NCI-H128 (cell line): ENCODE results near the gene KSR1.

Source experiments
- DNase-seq: peaks from one replicate; lab custom pipeline; 2025; ENCODE audit not compliant: unreplicated experiment; lab: John Stamatoyannopoulos, UW

The KSR1 gene

DNA sequence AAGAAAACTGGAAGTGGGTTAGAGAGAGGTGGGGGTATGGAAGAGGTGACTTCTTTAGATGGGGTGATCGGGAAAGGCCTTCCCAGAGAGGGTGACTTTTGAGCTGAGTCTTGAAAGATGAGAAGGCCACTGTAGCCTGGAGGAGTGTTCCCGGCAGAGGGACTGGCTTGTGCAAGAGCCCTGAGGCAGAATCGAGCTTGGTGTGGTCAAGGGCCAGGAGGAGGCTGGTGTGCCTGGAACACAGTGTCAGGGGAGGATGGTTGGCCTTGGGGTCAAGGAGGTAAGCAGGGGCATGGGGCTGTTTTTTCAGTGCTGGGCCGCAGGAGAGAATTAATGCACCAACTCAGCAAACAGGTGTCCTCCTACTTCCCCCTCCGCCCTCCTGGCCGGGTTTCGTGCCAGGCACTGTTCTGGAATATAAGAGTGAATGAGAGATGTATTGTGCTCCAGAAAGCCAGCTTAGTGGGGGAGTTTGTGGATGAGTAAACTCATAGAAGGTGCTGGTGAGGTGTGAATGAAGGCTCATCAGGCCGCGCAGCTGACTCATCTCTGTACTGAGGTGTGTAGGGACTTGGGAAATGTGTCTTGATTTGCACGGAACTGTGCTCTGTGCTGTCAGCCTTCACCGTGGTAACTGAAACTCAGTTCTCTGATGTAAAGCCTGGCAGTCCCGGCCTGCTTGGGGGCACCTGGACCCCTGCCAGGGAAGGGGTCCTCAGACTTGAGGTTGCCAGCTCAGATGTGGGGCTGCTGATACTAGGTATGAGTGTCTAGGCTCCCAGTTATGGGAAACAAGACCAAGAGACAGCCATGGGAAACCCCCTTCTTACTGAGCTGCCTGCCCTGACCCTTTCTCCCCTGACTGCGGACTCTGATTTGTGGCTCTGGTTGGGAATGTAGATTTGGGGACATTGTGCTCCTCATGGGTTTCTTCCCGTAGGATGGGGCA, 15.3 kb downstream of the KSR1 start:
- DNase-seq: no peak

DNA sequence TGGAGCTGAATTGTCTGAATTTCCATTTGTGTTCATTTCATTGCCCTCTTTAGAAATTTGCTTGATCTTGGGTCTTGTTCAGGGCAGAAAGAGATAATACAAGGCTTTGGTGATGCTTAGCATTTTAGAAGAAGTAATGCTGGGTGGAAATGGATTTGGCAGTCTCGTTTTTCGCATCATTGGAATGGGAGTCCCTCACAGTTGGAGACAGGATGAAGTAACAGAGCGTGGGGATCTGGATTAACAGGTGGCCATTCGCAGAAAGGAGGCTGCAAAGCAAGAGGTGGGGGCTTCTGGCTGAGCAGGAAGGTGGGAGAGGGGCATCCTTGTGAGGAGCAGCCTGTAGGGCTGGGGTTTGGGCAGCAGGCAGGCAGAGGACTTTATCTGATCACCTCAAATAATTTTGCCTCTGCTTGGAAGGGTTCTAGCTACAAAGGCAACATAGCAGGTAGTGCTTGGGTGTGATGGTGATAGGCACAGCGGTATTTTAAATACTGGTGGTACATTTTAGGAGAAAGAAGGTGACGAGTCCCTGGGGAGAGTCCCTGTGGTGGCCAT, 17.0 kb downstream of the KSR1 start:
- DNase-seq: no peak

DNA sequence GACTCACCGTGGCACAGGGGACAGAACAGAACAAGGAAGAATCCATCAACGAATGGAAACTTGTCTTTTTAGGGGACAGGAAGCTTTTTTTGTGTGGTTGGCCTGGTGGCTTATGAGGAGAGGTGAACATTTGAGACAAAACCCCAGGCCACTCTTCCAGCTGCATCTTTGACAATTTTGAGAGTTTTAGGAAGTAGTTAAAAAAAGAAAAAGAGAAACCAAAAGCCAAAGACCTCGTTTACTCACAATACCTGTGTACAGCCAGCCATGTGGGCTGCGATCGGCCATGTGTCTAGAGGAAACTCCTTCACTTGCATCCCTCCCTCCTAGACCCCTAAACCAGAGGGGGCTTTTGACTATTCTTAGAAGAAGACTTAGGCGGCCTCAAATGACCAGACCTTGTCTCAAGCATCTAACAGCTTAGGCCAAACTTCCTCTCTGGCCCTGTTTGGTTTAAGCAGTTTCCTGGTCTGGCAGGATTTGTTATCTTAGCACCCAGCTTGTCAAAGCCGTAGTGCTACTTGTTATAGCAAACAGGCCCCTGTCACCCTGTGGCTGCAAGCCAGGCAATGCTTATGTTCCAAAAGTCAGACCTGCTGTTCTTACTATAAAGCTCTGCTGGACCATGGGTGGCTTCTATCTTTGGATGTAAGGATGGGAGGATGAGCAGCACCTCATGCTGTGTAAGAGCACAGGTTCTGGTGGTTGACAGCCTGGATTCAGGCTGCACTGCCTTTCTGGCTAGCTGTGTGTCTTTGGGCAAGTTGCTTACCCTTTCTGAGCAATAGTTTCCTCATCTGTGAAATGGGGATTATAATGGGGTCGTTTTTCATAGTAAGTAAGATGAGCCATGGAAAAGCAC, 17.7 kb downstream of the KSR1 start:
- no peak for DNase-seq

DNA sequence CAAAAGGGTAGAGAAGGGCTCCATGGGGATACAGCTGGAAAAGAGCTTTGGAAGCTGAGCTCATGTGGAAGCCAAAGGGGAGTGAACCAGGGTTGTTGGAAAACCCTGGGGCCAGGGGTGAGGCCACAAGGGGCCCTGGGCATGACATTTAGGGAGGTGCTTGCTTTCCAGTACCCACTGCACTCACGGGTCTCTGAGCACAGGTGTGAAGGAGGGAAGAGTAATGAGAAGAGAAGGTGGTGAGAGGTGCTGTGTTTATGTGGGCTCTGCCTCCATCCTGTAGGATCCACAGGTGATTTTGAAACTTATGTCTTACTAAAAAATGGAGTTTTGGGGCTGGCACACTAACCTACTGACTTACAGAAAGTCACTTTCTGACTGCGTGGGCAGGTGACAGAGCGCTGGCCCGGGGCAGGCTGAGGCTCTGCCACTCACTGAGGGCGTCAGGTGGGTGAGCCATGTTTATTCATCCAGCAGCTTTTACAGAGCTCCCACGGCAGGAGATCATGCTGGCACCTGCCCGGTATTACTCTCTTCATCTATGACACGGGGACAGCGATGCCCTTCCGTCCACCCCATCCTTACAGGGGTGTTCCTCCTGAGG, 18.9 kb downstream of the KSR1 start:
- DNase-seq: no peak

DNA sequence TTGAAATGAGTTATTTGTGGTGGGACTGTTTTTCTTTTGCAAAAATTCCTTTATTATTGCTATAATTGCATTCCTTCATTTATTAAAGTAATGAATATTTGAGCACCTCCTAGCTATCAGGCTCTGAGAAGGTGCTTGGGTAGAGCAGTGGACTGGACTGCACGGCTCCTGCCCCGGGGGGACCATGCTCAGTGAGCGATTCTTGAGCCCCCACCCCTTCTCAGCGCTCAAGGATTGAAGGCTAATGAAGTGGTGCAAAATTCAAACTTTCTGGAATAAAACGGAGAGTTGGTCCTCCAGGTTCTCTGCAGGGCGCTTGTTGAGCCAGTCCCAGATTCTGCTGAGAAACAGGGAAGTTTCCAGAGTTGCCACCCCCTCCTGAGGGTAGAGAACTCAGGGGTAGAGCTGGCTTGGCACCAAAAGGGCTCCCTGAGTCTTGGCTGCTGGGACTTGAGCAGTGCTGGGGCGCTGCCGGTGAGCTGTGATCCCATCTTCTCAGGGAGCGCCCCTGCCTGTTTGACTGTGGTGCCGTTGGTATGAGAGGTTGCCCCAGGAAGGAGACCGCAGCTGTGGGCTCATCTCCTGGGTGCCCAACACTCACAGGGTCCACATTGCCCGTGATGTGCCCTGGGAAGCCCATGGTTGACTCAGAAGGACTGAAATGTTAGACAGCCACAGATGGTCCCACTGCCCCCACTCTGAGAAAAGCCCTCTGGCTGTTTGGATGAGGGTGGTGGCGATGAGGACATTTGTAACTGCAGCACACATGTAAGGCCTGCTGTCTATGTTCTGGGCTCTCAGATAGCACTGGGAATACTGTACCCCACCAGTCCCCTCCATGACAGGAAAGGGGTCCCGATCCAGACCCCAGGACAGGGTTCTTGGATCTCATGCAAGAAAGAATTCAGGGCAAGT, 20.0 kb downstream of the KSR1 start:
- DNase-seq: no peak

DNA sequence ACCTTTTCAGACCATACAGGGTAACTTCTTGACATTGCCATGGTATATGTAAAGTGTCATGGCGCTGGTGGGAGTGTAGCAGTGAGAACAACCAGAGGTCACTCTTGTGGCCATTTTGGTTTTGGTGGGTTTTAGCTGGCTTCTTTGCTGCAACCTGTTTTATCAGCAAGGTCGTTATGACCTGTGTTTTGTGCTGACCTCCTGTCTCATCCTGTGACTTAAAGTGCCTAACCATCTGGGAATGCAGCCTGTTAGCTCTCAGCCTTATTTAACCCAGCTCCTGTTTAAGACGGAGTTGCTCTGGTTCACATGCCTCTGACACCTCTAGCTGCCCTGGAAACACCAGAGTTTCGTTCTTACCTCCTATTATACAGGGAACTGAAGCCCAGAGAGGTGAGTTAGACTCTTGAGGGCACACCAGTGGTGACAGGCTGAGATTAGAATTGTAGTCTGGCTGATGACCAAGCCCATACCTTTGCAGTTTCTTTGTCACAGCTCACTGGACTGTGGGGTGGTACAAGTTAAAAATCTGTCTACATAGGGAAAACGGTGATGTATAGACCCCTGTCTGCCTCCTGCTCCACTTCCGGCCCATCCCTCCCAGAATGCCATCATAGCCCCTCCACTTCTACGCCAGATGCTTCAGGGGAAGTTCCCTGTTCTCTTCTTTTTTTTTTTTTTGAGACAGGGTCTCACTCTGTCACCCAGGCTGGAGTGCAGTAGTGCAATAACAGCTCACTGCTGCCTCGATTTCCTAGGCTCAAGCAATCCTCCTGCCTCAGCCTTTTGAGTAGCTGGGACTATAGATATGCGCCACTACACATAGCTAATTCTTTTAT, 21.0 kb downstream of the KSR1 start:
- no peak for DNase-seq

DNA sequence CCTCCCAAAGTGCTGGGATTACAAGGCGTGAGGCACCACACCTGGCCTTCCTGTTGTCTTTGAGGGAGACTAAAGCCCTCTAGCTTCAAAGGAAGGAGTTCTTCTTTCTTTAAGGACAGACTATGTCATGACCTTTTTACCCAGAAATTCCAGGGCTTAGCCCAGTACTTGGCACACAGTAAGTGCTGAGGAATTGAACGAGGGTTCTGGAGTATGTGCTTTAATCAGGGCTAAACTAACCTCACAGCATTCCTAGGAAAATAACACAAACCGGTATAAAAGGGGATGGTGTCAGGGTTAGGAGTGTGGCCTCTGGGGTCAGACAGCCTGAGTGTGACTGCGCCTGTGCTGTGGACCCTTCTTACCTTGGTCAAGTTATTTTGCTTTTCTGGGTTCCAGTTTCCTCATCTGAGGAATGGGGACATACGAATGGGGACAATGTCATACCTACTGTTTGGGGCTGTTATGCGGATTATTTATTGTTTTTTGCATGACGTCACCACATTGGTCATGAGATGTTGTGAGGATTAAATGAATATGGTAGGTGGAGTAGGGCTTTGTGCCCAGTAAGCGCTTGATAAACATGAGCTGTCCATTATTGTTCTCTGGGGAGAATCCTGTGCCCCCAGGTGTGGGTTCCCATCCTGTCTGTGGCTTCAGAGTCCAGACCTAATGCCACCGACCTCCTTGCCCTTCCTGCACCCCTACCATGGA, 21.9 kb downstream of the KSR1 start:
- no peak for DNase-seq

DNA sequence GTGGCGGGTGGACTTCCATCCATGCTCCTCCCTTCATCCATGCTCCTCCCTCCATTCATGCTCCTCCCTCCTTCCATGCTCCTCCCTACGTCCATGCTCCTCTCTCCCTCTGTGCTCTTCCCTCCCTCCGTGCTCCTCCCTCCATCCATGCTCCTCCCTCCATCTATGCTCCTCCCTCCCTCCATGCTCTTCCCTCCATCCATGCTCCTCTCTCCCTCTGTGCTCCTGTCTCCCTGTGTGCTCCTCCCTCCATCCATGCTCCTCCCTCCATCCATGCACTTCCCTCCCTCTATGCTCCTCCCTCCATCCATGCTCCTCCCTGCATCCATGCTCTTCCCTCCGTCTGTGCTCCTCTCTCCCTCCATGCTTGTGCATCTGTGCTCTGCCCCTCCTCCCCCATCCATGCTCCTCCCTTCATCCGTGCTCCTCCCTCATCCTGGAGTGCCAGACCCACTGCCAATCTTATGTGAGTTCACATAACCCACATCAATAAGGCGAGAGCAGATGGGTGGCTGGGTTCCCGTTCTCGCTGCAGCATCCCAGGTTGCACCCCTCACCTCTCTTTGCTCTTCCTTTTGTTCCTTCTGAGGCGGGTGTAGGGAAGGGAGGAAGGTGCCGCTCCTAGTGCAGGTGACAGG, 22.8 kb downstream of the KSR1 start:
- no peak for DNase-seq

DNA sequence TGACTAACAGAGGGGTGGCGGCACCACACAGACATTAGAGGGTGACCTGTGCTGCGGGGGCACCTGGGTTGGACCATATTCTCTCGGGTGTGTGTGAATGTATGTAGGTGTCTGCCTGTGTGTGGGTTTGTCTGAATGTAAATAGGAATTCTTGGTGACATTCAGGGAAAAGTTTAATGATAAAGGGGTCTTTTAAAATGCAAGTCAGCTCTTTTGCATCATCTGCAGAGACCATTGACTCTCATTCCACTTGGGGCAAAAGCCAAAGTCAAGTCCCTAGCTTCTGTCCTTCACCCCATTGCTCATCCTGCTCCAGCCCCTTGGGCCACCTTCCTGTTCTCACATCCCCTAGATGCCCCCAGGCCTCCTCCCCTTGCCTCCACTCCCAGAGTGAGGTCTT, 23.6 kb downstream of the KSR1 start:
- DNase-seq: no peak

DNA sequence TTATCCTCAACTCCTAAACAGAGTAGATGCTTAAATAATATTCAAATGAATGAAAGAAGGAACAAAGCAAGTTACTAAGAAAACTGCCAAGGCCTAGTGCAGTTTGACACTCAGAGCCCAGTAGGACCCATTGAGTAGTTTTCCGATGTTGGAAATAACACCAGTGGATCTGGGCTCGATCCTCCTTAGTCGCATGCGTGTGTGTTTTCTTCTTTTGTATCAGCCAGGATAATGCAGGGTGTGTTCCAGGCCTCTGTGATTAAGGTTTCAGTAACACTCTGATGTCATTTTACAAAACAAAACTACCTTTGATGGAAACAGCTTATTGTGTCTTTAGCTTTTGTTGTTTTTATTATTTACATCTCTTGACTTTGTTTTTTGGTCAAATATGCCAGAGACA, 24.5 kb downstream of the KSR1 start:
- no peak for DNase-seq

DNA sequence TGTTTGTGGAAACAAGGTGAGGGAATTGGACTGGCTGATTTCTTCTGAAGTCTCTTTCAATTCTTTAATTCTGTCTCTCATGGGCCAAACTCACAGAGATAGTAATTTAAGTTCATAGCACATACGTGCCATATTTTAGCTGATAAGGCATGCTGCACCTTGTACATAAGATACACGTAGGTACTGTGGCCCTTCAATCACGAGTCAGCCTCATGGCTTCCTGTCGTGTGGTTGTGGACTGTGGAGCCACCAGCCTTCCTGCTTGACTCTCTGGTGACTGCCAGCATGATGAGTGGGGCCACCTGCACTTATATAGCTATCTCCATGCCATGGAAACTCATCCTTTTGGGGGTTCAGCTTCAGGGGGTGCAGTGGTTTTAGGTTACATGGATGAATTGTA, 25.1 kb downstream of the KSR1 start:
- no peak for DNase-seq

DNA sequence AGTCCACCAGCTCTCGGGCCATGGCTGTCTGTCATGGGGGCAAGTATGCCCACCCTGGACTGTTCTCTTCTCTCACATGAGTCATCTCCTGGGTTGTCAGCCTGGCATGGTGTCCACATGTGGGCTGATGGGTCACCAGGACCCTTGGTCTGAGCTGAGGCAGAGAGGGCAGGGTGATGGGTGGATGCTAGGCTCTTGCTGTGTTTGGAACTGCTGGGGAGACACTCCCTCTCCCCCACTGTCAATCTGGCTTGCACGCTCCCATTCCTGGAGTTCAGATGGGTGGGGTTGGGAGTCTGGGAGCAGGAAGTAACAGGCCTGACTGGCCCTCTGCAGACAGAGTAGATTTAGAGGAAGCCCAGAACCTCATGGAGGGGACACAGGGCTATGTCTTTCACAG, 28.9 kb downstream of the KSR1 start:
- DNase-seq: no peak

DNA sequence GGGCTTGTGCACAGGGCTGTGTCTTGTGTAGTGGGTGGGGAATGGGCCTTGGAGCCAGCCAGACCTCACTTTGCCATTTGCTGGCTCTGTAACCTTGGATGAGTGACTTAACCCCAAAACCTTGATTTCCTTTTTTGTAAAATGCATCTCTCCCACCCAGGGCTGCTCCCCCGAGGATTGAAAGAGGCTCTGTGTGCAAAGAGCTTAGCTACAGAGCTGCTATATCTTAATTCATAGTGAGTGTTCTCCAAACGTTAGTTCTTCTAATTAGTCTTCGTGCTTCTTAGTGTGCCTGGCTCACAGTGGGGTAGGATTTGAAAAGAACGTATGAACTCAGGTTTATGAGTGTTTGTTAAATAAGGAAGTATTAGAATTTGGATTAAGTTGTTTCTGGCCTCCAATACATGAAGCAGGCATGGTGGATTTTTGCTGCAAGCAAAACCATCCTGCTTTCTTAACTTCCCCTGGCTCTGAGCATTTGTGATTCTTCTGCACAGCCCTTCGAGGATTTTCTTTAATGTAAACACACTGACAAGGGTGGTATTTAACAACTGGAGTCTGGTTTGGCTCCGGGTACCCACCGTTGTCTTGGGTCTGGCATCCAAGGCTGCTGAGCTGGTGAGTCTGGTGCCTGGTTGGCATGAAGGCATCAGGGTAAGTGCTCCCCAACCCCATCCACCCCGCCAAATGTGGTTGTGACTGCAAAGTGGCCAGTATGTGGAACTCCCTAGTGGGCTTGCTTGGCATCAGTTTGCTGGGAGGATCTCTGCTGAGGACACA, 29.7 kb downstream of the KSR1 start:
- no peak for DNase-seq

DNA sequence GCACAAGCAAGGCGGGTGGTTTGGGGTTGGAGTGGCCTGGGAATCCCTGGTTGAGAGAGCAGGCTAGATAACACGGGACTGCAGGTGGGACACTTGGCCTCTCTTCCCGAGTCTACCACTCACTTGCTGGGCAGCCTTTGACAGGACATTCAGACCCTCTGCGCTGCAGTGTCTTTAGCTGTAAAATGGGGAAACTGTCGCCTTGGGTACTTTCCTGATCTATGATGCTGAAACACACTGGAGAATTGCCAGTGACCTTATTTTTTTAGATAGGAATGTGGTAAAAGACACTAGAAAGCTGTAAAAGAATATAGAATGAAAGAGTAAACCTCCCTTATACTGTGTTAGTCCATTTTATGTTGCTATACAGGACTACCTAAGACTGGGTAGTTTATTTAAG, 30.5 kb downstream of the KSR1 start:
- no peak for DNase-seq

DNA sequence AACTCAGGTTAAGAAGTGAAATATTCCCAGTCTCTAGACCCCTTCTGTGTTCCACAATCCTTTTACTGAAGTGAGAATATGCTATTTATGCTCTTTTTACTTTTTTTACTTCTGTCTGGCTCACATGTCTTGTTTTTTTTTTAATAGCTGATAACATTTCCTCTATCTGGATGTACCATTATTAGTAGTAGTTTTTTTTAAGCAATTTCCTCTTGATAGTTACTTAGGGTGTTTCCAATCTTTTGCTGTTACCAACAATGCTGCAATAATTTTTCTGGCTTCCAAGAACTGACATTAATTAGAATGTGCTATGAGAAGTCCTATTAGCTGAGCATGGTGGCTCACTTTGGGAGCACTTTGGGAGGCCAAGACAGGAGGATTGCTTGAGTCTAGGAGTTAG, 32.0 kb downstream of the KSR1 start:
- DNase-seq: no peak

DNA sequence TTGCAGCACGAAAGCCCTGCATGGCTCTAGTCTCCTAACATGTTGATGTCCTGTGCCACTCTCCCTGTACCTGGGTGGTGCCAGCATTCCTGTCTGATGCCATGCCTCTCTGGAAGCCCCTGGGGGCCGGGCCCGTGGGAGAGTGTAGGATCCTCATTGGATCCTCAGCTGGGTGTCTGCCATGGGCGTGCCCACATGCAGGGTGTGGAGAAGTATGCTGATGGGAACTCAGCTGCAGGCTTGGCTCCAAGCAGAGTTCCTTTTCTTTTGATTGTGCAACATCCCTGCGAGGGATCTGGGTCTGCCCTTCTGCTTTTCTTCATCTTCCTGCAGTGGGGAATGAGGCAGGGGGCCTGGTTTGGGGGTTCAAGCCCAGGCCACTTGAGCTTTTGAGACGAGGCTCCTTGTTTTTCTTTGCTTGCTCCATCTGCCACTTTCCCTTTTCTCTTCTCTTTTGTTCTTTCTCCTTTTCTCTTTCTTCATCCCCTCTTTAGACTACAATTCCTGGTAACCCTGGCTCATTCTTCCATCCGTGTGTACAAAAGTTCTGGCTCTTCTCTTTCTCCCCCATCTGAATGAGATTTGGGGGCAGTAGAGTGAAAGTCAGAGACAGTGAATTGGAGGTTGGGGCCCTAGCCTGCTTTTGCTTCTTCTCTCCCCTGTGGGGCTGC, 32.9 kb downstream of the KSR1 start:
- no peak for DNase-seq

DNA sequence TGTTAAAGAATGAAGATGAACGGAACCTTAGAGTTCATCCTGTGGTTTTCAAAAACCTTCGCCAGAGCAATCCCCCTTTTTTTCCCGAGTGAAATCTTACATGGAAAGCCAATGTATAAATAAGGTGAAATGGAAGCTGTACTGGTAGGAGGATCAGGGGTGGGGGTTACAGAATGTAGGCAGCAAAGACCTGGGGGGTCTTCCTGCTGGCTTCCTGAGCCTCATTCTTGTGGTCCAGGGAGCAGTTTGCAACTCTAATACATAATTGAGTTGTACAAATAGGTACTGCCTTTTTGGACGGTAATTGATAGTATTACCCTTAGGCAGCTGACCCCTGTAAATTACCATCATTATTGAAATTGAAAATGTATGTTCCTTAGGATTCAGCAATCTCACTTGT, 34.1 kb downstream of the KSR1 start:
- no peak for DNase-seq
